Middle frontal gyrus (tissue), 1 donor: ENCODE results near the gene KRT3.
"Not testable (repeated sequence)": the region's sequence is repeated elsewhere in the genome, so short reads cannot be mapped to it uniquely, and the experiment has no call there.

ENCODE experiments used
- DNase-seq: peaks from one replicate; pipeline ENCODE4 v3.0.0-alpha.2; 2015; ENCODE audit warnings: low spot score; ENCODE audit errors: extremely low spot score

The KRT3 gene

DNA sequence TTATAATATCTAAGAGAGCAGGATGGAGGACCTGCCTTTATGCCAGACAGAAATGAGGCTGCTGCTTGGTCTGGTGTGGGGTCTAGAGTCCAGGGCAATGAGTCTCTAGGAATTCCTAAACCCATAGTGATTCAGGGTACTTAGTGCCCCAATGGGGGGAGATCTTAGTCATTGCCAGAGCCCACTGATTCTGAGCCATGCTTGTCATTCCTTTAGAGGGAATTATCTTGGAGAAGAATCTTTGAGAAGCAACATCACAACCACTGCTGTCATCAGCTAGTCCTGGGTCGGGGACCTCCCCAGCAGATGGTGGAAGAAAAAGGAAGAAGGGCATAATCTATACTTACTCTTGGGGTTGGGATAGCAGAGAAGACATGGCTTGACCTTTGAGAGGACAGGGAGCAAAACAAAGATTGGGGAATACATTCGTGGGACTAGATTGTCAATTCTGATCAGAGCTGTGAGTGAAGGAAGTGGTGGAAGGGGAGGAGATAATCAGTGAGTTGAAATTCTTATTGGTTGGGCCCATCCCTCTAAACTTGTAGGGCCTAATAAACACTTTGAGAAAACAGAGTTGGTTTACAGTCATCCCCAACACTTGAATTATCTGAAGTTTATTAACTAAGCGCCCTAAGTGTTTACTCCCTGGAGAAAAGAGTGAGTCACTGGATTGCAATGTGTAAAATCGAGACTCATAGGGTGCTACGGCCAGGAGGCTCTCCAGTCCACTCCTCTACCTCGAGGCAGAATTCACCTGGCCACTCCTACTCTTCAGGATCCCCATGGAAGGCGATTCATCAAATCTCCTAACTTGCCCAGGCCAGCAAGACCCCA, 3.0 kb upstream of the KRT3 start:
- no peak for DNase-seq

DNA sequence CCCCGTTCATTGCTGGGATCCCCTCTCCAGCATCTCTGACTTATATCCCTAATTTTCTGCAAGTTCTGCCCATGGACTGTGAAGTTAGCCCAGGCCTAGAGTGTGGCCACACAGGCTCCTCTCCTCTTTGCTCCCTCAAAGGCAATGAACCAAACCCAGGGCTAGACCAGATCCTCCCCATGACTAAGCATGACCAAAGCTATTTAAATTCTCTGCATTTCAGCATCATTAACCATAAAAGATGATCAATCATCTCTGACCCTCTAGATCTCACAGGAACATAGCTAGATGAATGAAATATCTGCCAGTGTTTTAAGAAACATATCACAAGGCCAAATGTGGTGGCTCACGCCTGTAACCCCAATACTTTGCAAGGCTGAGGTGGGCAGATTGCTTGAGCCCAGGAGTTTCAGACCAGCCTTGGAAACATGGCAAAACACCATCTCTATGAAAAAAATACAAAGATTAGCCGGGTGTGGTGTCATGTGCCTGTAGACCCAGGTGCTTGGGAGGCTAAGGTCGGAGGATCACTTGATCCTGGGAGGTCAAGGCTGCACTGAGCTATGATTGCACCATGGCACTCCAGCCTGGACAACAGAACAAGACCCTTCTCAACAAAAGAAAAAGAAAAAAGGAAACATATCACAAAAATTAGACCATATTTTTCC, 2.2 kb upstream of the KRT3 start:
- no peak for DNase-seq

DNA sequence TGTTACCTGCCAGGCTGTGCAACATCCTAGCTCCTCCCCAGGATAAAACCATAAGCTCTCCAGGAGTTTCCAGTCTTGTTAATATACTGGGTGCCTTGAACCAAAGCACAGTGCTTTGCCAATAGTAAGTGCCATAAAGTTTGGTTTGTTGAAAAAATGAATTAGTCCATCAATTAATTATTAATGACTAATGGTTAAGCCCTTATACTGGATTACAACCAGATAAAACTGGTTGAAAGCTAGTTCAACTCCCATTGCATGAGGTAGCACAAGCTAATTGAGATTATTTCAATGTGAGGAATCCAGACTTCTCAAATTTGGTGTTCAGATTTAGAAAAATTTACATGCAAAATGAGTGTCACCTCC, 1.6 kb upstream of the KRT3 start:
- DNase-seq, result no peak

GRCh38 chr12:52796839-52797528, 1.1 kb upstream of the KRT3 start:
- DNase-seq, result no peak

DNA sequence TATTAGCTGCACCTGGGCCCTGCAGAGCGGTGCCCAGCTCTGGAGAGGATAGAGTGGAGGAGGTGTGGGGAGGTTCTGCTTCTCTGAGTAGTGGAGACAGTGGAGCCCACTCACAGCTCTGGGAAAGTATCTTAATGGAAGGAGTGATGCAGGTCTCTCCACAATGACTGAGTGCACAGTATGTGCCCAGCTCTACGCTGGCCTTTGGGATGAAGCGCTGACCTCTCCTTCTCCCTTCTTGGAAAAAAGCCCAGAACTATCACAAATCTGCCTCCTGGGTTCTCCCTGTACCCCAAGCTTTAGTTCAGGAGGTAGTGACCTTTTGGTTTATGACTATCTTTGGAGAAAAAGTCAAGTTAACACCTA, 495 bp upstream of the KRT3 start:
- no peak for DNase-seq

DNA sequence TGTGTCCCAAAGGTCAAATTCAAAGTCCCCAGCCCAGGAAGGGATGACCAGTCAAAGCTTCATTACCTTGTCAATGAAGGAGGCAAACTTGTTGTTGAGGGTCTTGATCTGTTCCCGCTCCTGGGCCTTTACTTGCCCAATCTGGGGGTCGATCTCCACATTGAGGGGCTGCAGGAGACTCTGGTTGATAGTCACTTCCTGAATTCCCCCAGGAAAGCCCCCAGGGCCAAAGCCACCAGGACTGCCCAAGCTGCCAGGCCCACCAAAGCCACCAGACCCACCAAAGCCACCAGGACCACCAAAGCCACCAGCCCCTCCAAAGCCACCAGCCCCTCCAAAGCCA, 614 bp downstream of the KRT3 start:
- not testable (repeated sequence) for DNase-seq

DNA sequence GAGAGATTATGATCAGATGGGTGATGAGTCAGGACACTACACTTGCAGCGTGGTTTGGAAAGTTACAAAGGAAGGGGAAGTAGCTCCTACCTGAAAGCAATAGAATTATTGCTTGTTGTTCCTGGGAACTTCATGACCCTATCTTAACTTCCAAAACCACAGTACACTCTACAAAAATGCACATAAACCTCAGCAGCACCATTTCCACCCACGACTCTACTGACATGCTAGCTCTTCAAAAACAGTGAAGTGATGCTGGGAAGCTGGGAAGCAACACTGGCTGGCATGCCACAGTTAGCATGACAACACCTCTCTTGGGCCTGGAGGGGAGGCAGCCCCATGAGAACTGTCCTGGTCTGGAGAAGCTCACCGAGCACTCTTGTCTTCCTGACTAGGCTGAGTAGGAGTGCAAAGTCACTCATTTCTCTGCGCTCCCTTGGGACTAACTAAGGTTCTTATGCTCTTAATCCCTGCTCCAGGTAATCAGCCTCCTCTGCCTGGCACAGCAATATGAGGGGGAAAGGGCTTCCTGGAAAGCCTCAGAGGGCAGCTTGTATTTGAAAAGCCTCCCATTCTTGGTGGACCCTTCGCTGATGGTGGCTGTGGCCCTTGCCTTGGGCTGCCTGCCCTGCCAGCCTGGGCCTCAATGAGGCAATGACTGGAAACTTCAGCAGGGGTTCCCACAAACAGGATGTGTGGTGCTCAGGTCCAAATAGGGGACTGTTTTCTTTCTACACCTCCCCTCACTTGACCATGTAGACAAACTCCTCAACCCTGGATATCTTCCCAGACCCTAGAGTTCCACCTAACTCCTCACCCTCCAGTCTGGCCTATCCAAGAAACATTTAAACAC, 1.2 kb downstream of the KRT3 start:
- no peak for DNase-seq

GRCh38 chr12:52792185-52793029, 3.5 kb downstream of the KRT3 start:
- DNase-seq, result no peak

DNA sequence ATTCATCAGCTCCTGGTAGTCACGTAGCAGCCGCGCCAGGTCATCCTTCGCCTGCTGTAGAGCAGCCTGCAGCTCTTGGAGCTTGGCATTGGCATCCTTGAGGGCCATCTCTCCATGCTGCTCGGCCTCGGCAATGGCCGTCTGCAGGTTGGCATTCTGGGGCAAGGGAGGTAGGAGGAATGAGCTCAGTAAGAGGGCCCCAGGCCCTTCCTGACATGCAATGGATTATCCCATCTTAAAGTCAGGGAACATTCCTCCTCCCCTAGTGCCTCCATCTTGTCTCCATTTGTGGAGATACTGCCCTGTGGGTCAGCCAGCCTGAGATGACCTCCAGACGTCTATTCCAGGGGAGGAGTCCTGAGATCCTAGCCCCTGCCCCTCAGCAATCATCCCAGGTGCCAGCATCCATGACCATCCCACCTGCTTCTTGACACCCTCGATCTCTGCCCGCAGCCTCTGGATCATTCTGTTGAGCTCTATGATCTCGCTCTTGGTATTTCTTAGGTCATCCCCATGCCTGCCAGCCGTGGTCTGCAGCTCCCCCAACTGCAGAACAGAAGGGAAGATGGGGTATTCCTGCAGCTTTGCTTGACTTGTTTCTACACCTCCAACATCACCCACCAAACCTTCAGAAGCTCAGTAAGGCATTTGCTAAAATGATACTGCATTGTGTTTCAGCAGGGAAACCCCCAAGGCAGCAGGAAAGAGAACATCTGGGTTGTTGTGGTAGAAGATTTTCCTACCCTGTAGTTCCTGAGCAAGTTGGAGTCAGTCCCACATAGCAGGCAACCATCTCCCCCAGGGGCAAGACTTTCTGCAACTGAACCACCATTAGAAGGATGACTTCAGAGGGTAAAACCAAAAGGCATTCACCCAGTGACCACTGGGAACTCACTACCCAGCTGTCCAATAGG, 4.4 kb downstream of the KRT3 start:
- DNase-seq, result no peak

DNA sequence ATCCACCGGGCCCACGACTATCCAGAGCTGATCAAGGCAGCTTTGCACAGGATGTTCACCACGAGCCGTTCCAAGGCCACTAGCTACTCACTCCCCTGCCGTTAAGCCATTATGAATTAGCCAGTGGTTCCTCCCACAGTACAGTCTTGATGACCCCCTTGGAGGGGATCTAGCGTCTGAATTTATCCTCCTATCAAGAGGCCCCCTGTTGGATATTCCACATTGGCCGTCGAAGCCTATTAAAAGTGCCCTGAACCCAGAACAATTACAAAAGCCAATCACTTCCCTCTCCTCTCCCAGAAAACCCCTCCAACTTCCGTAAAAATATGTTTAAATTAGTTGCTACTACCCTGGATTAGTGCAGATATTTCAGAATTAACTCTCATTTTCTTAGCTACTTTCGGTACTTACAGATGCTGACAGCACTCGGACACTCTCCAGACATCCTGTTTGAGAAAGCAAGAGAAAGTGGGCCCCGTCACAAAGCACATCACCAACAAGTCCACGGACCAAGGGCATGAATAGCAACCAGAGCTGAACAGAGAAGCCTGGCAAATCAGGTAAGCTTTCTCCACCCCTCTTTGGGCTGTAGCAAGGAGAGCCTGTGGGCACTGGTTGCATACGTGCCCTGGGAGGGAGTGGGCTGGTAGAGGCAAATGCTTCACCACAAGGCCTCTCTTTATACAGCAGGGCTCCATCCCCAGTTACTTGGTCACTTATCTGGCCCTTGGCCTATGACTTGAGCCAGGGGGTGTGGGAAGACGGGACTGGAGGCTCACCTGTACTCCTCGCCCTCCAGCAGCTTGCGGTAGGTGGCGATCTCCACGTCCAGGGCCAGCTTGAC, 5.3 kb downstream of the KRT3 start:
- DNase-seq, result no peak

- no peak for DNase-seq
Measured at GRCh38 chr12:52789637-52790426, 6.1 kb downstream of the KRT3 start.

GRCh38 chr12:52788876-52789636, 6.9 kb downstream of the KRT3 start:
- DNase-seq, result no peak

DNA sequence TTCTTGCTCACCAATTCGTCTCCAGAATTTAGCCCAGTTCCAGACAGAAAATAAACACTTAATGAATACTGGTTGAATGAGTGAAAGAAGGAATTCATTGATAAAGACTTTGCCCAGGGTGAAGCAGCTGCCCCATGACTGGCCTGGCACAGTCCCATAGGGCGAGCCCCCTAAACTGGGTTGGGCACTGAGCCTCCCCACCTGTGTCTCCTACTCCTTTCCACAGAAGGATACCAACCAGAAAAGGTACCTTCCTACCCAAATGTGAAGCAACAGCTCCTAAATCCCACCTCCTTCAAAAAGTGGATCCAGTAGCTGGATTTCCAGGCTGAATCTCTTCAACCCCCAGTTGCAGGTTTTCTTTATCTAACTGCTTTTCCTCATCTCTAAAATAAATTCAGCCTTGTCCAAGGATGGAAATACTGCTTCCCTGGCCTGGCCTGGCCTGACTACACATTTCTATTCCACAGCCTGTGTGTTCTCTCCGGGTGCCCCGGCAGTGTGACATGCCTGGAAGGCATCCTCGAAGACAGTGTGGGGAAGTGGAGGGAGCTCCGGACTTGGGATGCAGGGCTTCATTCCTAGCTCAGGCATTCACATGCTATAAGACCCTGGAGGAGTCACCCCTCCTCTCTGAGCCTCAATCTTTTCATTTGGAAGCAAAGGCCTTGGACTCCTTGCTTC, 7.6 kb downstream of the KRT3 start:
- no peak for DNase-seq

DNA sequence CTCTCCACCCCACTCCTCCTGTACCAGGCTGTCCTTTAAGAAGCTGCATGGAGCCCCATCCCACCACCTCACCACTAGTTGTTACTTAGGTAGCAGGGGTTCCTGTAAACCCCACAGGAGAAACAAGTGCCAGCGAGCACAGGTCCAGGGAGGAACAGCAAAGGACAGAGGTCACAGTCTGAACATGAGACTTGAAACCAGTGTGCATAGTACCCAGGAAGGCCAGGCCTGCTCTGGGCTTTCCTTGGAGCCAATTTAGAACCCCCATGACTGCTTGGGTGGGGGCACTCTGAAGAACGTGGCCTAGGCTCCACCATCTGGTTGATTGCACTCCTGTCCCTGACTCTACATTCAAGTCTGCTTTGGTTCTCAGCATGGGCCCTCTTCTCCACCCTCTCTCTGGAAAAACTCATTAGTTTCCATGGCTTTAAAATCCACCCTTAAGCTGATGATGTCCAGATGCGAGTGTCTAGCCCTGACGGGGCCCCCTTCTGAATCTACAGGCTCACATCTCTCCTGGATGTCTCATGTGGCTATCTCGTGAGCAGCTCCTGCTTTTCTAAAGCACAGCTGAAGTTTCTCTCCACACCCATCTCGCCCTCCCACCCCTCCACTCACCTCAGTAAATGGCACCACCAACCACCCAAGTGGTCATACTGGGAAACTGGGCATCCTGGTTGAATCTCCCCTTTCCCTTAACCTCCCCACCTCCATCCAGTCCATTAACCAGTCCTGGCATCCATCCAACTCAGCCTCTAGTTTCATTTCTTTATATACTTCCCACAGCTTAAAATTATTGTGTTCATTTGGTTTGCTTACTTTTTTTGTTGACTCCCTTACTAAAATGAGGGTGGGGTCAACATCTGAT, 8.4 kb downstream of the KRT3 start:
- no peak for DNase-seq

GRCh38 chr12:52784909-52785308, 11.0 kb downstream of the KRT3 start:
- no peak for DNase-seq
